Upper lobe of left lung (tissue), 6 donors: Measurements from ENCODE around the gene KIRREL3. TPM values are rescaled to one million over a fixed set of nuclear protein-coding genes. Genes with fewer than 3 reads are reported as not detected.

Experiments used
- ATAC-seq, 2 donors: fragments of 200-7000 bp; cut with Tn5 transposase; one replicate each; pipeline ENCODE4 v1.9.1; 2022; ENCODE audit warnings: mild to moderate bottlenecking in 2 of 2, moderate library complexity in 2 of 2; ENCODE audit not compliant: low FRiP score in 2 of 2
- DNase-seq, 2 donors: peaks; one replicate each; pipeline ENCODE4 v3.0.0-alpha.2; 2019 to 2020
- H3K27ac ChIP-seq, 4 donors: fragments of 200-600 bp; sonication (generic); one replicate each; pipeline ENCODE4 v1.5.1; 2016 to 2019
- H3K27me3 ChIP-seq, 4 donors: fragments of 200-600 bp; sonication (generic); one replicate each; pipeline ENCODE4 v1.5.1; 2017 to 2019
- H3K36me3 ChIP-seq, 4 donors: fragments of 200-600 bp; sonication (generic); one replicate each; pipeline ENCODE4 v1.5.1; 2016 to 2019
- H3K4me1 ChIP-seq, 4 donors: fragments of 200-600 bp; sonication (generic); one replicate each; pipeline ENCODE4 v1.5.1; 2018 to 2019
- H3K4me3 ChIP-seq, 4 donors: fragments of 200-600 bp; sonication (generic); one replicate each; pipeline ENCODE4 v1.5.1; 2017 to 2019; ENCODE audit warnings: mild to moderate bottlenecking in 2 of 4, moderate library complexity in 1 of 4
- H3K9me3 ChIP-seq, 4 donors: fragments of 200-600 bp; sonication (generic); one replicate each; pipeline ENCODE4 v1.5.1; 2018 to 2019
- CTCF ChIP-seq, 6 experiments: fragments of 450-650 bp in 4 of 6; fragments of 200-600 bp in 2 of 6; sonication (generic) in 2 of 6; IDR thresholded peaks; one replicate each; pipeline ENCODE4 v1.5.1; 2016 to 2019; ENCODE audit warnings: antibody characterized with exemption in 6 of 6
- EP300 ChIP-seq, 4 donors: sonication (generic); formaldehyde crosslinking; IDR thresholded peaks; one replicate each; pipeline ENCODE4 v1.5.1; 2017; ENCODE audit warnings: antibody characterized with exemption in 4 of 4, control low read depth in 2 of 4
- POLR2A ChIP-seq, 4 donors: fragments of 450-650 bp; IDR thresholded peaks; one replicate each; pipeline ENCODE4 v1.5.1; 2016 to 2017; ENCODE audit warnings: antibody characterized with exemption in 4 of 4, mild to moderate bottlenecking in 2 of 4
- POLR2AphosphoS5 ChIP-seq, 2 donors: sonication (generic); formaldehyde crosslinking; IDR thresholded peaks; one replicate each; pipeline ENCODE4 v1.5.1; 2017; ENCODE audit warnings: antibody characterized with exemption in 2 of 2
- WGBS, 2 donors: methylation state at CpG; one replicate each; pipeline ENCODE4 v1.1.5; 2017 to 2018; 5-methylcytosine and 5-hydroxymethylcytosine counted together
- total RNA-seq, 6 donors: library from RNA; depleted of rRNA in 4 of 6; stranded (reverse); fragments of >200 nt in 4 of 6; gene quantifications; one replicate each; pipeline versions ENCODE4 v1.1.0 to v1.2.1, GENCODE V29; 2016 to 2021
- donor health status: DM: no; HTN: no; CAD: no; lungs with moderate emphysema.
- donor health status: DM: no; HTN: yes; CAD: no; lungs with severe emphysema.

The KIRREL3 gene
- total RNA-seq, 6 donors from 2014 or later = 0.22 to 0.24 TPM; not detected in 4

GRCh38 chr11:126630893-126631798 lies 369.4 kb downstream of the KIRREL3 start:
- H3K9me3 ChIP-seq = no peaks in the 10 kb centered on the region
- no peak overlapping the region for H3K4me3 ChIP-seq
- H3K27me3 ChIP-seq = no peaks in the 10 kb centered on the region
- ATAC-seq = no peak
- TF ChIP-seq POLR2A (IDR thresholded peaks at IDR 0.05) = no peak
- no peak for TF ChIP-seq EP300 (IDR thresholded peaks at IDR 0.05)
- TF ChIP-seq POLR2AphosphoS5 (IDR thresholded peaks at IDR 0.05) = no peak
- TF ChIP-seq CTCF (IDR thresholded peaks at IDR 0.05) = no peak
- H3K27ac ChIP-seq = no peak overlapping the region
- no peak for DNase-seq
- H3K4me1 ChIP-seq = no peaks in the 10 kb centered on the region
- WGBS, 2 donors = 86% methylated on average over 10 of the region's 10 CpGs
- no peaks in the 10 kb centered on the region for H3K36me3 ChIP-seq

GRCh38 chr11:126630488-126630887 lies 370.1 kb downstream of the KIRREL3 start:
- 88 to 93% methylated on average over 3 of the region's 3 CpGs for WGBS, 2 donors
- H3K4me3 ChIP-seq = no peak overlapping the region
- H3K4me1 ChIP-seq = no peaks in the 10 kb centered on the region
- ATAC-seq (no peak), DNase-seq (no peak)
- H3K36me3 ChIP-seq = no peaks in the 10 kb centered on the region
- H3K9me3 ChIP-seq = no peaks in the 10 kb centered on the region
- TF ChIP-seq CTCF (IDR thresholded peaks at IDR 0.05) = no peak
- no peak for TF ChIP-seq POLR2A (IDR thresholded peaks at IDR 0.05)
- no peak for TF ChIP-seq EP300 (IDR thresholded peaks at IDR 0.05)
- TF ChIP-seq POLR2AphosphoS5 (IDR thresholded peaks at IDR 0.05) = no peak
- H3K27ac ChIP-seq = no peak overlapping the region
- no peaks in the 10 kb centered on the region for H3K27me3 ChIP-seq

GRCh38 chr11:126628790-126629621 lies 371.6 kb downstream of the KIRREL3 start:
- whole genome bisulfite sequencing, 2 donors = 65 to 77% methylated on average over 10 to 13 of the region's 13 CpGs
- H3K27ac ChIP-seq = no peak overlapping the region
- H3K36me3 ChIP-seq = no peaks in the 10 kb centered on the region
- no peaks in the 10 kb centered on the region for H3K9me3 ChIP-seq
- DNase-seq (no peak), ATAC-seq (peak in 1 of 2 donors; percentile 76)
- H3K4me3 ChIP-seq = no peak overlapping the region
- H3K4me1 ChIP-seq = no peaks in the 10 kb centered on the region
- TF ChIP-seq POLR2A (IDR thresholded peaks at IDR 0.05) (no peak), POLR2AphosphoS5 (IDR thresholded peaks at IDR 0.05) (no peak), CTCF (IDR thresholded peaks at IDR 0.05) (no peak), EP300 (IDR thresholded peaks at IDR 0.05) (no peak)
- H3K27me3 ChIP-seq = no peaks in the 10 kb centered on the region

- Histone ChIP-seq H3K27me3 (no peaks in the 10 kb centered on the region), H3K36me3 (no peaks in the 10 kb centered on the region), H3K4me3 (no peak overlapping the region), H3K9me3 (no peaks in the 10 kb centered on the region), H3K27ac (no peak overlapping the region), H3K4me1 (no peaks in the 10 kb centered on the region)
- no peak for ATAC-seq
- TF ChIP-seq POLR2A (IDR thresholded peaks at IDR 0.05) = no peak
- TF ChIP-seq CTCF (IDR thresholded peaks at IDR 0.05) = no peak
- no peak for TF ChIP-seq EP300 (IDR thresholded peaks at IDR 0.05)
- TF ChIP-seq POLR2AphosphoS5 (IDR thresholded peaks at IDR 0.05) = no peak
- WGBS, 2 donors = 50 to 67% methylated on average over 1 of the region's 1 CpG
- DNase-seq = no peak
Observed at GRCh38 chr11:126628450-126628789, 372.1 kb downstream of the KIRREL3 start.
